ENCODE measurements around the gene PABPC1L.
A peak's percentile ranks its signal among the peaks of the same experiment; 100 is the strongest.
"Not testable (repeated sequence)": the region's sequence is repeated elsewhere in the genome, so short reads cannot be mapped to it uniquely, and the experiment has no call there.

The PABPC1L gene

DNA sequence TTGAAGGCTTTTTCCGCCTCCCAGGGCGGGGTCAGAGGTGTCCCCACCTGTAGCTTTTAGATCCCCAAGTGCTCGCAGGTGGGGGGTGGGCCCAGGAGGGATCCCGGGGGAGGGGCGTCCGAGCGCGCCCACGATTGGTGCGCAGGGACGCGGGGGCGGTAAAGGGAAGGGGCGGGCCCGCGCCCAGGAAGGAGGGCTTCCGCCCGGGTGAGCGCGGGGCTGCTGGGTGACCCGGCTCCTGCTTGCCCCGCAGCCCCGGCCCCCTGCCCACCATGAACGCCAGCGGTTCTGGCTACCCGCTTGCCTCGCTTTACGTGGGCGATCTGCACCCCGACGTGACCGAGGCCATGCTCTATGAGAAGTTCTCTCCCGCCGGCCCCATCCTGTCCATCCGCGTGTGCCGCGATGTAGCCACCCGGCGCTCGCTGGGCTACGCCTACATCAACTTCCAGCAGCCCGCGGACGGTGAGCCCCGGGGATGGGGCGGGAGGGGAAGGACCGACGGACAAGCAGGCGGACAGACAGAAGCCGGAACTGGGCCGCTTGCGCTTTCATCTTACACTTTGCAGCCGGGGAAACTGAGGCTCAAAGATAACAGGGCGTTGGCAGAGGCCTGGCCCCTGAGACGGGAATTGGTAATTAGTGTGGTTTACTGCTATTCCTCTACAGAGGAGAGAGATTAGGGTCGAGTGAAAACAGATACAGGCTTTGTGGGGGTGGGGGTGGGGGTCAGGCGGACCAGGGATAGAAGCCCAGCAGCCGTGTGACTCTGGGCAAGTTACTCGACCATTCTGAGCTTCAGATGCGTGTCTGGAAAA lies at the start of gene PABPC1L:
Gene PABPC1L, plus strand, starts transcription at position 189 of the 818 bp plus-strand sequence. Its CDS starts 84 bp downstream, at position 273.
- peak; percentile 61 to 70 for DNase-seq (ENCODE audit: low read depth in 2 of 2)

DNA sequence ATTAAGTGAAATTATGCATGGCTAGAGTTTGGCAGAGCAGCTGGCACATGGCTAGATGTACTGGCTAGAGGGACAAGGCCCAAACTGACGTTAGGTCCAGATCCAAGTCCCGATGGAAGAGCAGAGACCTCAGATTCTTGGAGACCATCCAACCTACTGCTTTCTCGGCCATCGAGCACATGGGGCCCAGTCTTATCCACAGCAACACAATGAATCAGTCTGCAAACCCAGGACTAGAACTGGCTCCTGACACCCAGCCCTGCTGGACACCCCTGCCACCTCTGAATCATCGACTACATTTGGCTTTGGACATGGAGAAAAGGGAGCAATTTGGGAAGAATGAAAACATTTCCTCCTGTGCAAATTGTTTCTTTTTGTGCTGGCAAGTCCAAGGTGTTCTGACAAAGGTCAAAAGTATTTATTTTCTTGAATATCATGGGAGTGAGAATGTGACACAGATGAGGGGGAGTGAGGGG lies 48.3 kb upstream of the PABPC1L start:
- DNase-seq (ENCODE audit: low read depth in 2 of 2): no peak

DNA sequence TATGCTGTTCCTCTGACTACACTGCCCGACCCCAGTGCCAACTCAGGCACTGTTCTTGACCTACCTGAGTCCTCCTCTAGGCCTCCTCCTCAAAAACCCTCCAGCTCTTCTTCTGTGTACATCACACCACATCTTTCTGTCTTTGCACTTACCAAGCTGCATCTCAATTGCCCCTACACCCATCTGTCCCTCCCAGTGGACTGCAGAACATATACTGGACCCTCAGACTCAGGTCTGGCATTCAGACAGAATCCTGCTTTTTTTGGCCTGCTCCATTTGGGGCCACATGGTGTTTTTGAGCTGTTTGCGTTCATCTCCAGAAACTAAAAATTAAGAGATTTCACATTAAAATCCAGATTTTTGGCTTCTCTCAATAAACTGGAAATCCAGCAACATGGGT lies 47.6 kb upstream of the PABPC1L start:
- no peak for DNase-seq (ENCODE audit: low read depth in 2 of 2)

DNA sequence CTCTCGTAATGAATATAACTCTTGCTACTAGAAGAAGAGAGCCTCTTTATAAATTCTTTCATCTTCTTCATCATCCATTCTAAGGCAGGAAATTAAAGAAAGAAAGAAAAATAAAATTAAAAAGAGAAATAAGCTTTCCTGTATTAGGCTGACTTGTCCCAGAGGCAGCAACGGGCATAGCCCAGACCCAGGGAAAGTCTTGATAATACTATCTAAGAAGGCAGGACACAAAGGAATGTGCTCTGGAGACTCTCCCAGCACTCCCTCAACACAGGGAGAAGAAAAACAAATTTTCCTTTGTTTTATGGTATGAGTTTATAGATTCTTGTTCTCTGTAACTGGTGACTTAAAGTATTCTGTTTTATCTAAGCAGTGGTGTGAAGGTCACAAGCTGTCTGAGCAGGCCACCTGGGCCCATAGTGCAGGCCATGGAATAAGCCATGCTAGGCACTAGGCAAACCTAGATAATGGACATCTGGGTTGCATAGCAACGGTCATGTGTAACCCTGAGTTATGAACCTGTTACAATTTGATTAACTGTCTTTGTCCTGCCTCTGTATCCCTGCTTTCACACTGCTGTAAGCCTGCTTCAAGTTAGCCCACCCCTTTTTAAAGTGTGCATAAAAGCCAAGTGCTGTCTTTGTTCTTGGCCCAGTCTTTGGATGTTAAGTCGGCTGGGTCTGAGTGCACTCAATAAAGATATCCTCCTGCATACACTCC lies 46.3 kb upstream of the PABPC1L start:
- not testable (repeated sequence) for DNase-seq (ENCODE audit: low read depth in 2 of 2)

DNA sequence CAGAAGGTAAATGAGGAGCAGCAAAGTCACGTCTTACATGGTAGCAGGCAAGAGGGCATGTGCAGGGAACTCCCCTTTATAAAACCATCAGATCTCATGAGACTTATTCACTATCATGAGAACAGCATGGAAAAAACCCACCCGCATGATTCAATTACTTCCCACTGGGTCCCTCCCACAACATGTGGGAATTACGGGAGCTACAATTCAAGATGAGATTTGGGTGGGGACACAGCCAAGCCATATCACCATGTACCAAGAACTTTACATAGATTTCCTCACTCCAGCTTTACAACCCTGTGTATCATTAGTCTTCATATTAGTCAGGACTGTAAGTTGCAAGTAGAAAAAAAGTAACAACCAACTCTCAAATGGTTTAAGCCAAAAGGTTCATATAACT lies 45.4 kb upstream of the PABPC1L start:
- DNase-seq (ENCODE audit: low read depth in 2 of 2): not testable (repeated sequence)

DNA sequence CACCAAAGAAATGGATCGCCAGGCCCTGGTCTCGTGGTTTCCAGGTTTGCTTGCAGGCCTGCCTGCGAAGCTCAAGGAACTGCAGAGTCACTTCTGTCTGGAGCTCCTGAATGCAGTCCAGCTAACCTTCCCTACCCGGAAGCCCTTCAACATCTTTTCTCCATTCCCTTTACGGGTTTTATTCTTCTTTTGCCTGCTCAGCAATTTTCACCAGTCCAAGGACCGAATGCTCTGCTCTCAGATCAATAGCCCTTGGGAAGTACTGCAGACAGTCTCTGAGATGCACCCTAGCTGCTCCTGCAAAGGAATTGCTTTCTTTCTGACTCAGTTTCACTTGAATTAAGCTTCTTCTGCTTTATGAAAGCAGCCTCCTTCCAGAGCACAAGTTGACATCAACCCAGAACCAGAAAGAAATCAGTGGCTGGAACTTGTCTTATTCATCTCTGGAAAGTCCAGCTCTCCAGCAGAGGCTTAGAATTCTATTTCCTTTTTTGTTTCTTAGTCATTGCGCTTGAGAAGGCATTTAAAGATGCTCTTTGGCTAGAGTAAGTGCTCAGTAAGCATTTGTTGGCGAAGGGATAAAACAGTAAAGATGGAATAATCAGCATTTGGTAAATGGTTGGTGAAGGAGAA lies 43.0 kb upstream of the PABPC1L start:
- no peak for DNase-seq (ENCODE audit: low read depth in 2 of 2)

DNA sequence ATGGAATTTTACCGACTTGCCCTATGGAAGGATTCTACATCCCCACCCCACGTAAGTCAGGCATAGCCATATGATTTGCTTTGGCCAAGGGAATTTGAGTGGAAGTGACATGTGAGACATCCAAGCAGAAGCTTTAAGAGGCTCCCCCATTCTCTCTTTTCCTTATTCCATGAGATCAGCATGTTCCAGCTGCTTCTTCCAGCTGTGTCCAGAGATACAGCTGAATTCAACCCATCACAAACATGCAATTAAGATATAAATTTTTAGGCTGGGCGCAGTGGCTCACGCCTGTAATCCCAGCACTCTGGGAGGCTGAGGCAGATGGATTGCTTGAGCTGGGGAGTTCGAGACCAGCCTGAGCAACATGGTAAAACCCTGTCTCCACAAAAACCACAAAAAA lies 40.4 kb upstream of the PABPC1L start:
- DNase-seq (ENCODE audit: low read depth in 2 of 2): no peak

DNA sequence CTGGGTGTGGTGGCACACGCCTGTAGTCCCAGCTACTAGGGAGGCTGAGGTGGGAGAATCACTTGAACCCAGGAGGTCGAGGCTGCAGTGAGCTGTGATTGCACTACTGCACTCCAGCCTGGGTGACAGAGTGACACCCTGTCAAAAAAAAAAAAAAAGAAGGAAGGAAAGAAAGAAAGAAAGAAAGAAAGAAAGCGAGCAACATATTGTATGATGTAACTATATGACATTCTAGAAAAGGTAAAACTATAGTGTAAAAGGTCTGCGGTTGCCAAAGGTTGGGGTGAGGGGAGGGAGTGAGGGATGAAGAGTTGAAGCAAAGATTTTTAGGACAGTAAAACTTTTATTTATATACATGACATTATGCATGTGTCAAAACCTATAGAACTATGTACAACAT lies 27.5 kb upstream of the PABPC1L start:
- DNase-seq (ENCODE audit: low read depth in 2 of 2): not testable (repeated sequence)

DNA sequence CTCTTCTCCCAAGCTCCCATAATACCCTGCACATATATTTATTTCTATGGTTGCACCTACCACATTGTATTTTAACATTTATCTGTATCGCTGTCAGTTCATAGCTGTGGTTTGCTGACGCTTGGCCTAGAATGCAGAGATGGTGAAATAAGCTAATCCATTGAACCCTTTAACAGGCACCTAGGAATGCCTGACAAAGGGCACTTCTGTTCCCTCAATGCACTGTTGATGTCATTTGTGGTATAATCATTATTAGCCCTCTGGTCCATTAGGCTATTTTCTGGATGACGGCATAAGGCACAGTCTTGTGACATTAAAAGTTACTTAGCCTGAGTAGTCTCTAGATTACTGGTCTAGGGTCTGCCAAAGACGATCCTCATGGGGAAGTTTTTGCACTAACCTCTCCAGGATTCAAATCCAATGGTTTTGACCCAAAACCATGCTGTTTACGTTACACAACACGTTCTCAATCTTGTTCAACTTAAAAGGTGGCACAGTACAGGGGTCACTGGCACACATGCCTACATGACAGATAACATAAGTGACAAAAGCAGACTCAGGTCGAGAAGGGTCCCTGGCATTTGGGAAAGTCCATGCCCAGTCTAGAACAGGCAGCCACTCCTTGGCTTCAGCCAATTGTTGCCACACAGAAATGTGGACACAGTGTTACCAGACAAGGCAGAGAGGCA lies 26.5 kb upstream of the PABPC1L start:
- no peak for DNase-seq (ENCODE audit: low read depth in 2 of 2)

DNA sequence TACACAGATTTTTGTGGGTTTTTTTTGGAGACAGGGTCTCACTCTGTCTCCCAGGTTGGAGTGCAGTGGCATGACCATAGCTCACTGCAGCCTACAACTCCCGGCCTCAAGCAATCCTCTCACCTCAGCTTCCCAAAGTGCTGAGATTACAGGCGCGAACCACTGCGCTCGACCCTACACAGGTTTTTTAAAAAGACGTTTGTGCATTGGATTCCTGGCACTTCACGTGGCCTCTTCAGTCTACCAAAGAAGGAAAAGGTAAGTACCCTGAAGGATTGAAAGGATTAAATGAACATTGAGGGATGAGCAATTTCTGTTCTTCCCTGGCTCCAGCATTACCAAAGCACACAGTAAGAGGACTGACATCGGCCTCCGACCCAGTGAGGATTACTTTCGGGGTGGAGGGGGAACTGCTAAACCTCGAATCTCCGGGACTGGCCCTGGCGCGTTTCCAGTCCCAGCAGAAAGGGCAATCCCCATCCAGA lies 24.9 kb upstream of the PABPC1L start:
- DNase-seq (ENCODE audit: low read depth in 2 of 2): no peak

DNA sequence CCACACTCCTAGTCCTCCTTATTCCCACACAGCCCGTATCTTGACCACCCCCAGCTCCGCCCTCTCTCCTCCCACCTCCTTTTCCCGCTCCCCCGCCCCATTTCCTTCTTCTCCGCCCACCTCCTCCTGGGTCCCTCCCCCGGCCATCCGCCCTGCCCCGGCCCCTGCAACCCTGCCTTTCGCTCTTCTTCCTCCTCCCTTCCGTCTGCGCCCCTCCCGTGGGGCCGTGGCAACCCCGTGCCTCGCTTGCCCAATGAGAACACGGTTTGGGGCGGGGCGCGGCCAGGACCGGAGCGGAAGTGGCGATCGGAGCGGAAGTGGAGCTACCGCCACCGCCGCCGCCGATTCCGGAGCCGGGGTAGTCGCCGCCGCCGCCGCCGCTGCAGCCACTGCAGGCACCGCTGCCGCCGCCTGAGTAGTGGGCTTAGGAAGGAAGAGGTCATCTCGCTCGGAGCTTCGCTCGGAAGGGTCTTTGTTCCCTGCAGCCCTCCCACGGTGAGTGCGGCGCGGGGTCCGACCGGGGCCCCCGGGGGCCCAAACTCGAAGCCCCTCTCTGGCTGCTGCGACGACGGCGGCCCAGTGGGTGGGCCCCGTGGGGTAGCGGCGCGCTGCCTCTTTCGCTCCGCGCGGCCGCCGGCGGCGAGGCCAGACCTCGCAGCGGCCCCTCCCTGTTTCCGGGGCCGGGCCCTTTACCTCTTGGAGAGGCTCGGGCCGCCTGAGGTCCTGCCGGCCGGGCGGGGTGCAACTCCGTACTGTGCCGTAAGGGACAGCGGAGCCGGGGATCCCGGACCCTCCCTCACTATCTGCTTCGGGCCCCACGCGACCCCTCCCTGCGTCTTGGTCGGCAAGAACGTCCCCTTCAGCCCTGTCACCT lies 24.2 kb upstream of the PABPC1L start, which contains the start of gene YWHAB:
Gene YWHAB, plus strand, starts transcription at position 314 of the 874 bp plus-strand sequence. CDS start 15,829 bp downstream, outside the sequence.
- DNase-seq (ENCODE audit: low read depth in 2 of 2): peak; percentile 97 to 98

DNA sequence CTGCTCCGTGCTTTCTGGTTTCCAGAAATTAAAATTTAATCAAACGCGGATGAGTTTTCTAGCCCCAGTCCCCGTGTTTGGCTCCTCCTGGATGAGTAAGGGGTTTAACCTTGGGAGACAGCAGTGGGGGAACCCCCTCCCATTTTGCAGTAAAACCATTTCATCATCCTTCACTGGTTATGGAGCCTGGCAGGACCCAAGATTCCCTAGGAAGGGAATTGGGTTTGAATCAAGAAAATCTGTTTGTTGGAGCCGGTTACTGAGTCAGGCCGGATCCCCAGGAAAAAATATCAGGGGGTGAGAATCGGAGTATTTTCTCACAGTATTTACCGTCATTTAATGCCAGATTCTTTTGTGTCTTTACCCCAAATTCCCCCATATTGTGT lies 23.6 kb upstream of the PABPC1L start:
- no peak for DNase-seq (ENCODE audit: low read depth in 2 of 2)

DNA sequence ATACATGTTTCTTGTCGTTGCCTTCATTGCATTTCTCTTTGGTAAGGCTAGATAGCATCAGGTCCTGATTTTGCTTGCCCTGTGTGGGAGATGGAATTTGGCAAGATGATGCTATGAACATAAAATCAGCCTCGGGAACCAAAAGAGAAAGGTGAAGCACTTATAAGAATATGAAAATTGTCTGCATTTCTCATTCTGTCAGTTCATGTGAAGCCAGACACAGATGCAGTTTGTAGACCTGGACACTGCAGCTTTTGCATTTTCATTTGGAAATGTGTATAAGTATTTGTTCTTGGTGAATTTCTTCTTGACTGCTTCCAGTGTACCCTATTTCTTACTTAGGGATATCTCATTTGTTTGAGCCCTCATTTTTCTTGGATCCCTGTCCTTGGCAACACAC lies 23.0 kb upstream of the PABPC1L start:
- DNase-seq (ENCODE audit: low read depth in 2 of 2): no peak

DNA sequence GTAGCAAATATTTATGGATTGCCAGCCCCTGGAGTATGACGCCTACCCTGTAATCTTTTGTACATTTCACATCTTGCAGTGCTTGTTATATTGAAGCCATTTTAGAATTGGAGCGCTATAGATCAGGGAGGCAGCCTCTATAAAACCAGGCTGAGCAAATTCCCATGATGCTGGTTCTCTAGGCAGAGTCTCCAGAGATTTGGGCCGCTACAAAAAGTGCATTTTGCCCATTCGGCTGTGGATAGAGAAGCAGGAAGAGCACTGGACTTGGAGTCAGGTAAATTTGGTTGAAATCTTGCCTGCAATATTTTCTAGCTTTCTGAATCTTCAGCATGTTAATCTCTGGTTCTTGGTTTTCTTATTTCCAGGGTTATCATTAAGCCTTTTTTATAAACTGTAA lies 22.4 kb upstream of the PABPC1L start:
- no peak for DNase-seq (ENCODE audit: low read depth in 2 of 2)

DNA sequence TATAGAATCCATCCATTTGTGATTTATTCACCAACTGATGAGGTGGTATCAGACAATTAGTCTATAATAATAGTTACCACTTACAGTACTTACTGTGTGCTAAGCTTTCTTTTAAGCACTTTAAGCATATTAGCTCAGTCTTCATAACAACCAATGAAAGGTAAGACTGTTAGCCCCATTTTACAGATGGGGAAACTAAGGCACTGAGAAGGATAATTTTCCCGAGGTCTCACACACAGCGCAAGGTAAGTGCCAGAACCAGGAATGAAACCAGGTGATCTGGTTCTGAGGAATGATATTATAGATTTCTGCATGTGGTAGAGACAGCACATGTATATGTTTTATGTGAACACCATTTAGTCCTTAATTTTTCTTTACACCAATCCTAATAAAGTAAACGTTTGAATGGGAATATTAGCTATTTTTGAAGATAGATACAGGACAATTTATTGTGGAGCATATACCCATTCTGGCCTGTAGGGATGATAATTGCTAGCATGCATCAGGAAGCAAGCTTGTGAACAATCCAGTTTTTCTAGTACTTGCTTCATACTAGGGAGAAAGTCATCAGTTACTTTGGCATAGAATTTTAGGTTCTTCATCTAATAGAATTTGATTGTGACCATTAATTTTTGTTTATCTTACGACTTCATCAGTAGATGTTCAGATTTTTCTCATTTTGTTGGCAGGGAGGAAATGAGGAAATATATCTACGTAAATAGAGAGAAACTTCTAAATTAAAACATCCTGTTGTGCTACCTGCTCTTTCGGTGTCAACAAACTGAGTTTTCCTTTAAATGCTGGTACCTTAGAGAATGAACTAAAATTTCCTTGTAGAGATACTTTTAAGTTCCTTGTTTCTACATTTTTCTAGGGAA lies 21.4 kb upstream of the PABPC1L start:
- no peak for DNase-seq (ENCODE audit: low read depth in 2 of 2)

DNA sequence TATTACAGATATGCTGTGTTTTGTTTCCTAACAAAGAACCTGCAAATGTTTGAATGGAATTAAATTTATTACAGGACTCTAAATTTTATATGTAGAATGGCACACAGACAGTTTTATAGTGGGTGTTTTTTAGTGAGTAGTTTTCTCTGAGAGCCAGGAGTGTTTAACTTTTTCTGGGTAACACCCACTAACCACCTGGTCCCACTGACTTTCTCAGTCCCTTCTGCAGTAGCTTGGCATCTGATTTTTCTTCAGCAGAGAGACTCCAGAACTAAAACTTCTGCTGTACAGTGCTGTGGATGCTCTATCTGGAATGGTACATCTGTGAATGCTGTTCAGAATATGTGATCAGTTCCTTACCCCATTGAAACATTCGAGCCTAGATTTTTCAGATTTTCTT lies 18.0 kb upstream of the PABPC1L start:
- no peak for DNase-seq (ENCODE audit: low read depth in 2 of 2)

DNA sequence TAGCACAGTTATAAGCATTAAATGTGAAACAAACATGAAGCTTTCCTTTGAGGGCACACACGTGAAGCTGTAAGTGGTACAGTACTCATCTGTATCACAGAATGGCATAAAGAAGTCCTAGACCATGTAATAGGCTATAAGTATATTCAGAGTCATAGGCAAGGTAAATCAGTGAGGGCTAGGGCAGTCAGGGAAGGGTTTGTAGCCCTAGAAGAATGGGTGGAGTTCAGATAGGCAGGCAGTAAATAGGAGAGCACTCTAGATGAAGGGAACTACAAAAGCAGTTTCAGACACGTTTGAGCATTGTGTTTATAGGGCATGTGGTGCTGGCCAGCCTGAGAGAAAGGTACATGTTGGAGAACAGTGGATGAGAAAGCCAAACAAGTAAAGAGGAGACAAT lies 14.9 kb upstream of the PABPC1L start:
- DNase-seq (ENCODE audit: low read depth in 2 of 2): no peak

DNA sequence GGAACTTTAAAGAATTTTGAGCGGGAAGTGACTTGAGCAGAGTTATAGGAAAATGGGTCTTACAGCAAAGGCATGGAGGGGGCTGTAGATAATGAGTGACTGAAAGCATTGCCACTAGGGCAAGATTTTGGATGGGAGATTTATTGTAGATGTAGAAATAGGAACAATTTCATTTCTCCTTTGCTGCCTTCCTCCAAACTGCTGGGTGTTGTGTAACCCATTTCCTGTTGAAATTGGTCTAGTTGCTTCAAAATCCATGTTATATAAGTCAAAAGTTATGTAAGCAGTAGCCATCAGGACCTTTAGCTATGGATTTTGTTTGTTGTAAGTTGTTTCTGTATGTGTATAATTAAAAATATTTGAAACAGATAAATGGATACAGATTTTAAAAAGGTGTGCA lies 13.3 kb upstream of the PABPC1L start:
- DNase-seq (ENCODE audit: low read depth in 2 of 2): no peak

DNA sequence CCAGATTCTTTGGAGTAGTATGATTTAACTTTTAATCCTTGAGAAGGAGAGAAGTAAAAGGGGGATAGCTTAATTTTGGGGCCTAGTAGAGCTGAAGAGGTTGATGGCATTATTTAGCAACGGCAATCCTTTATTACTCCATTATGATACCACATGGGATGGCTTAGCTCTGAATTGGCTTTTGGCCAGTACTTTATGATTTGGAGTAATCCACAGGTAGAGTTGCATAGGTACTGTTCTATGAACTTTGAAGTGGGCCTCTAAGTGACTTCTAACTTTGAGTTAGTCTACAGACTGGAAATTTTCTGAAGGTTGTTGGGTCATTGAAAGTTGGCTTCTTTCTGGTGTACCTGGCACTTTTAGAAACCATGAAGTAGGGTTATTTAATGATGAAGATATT lies 12.7 kb upstream of the PABPC1L start:
- no peak for DNase-seq (ENCODE audit: low read depth in 2 of 2)
